HG02623 (cell line): ENCODE data around the gene DEXI.
"Not testable (repeated sequence)": the region's sequence is repeated elsewhere in the genome, so short reads cannot be mapped to it uniquely, and the experiment has no call there.

ENCODE experiments used
- ATAC-seq: cut with Tn5 transposase; IDR thresholded peaks from one replicate; pipeline ENCODE4 v1.9.1; 2021; ENCODE audit warnings: moderate library complexity; ENCODE audit not compliant: unreplicated experiment

DEXI gene

DNA sequence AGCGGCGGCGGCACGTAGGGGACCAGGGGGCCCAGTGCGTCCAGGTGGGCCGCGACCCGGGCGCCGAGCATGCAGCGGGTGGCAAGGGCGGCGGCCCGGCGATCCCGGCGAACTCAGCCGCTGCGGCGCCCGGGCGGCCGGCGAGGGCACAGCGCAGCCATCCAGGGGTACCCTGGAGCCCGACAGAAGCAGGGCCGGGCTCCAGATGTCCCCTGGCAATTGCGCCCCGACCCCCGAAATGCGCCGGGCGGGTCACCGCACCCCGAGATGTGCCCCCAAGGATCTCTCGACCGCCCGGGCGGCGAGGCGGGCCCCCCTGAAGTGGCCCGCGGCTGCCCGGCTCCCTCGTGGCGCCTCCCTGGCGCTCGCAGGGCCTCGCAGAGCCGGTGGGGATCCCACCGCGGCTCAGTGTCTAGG is 325 bp downstream of the DEXI start:
- ATAC-seq = not testable (repeated sequence)

- ATAC-seq = no peak
Measured at GRCh38 chr16:10941127-10941933, 938 bp downstream of the DEXI start.

DNA sequence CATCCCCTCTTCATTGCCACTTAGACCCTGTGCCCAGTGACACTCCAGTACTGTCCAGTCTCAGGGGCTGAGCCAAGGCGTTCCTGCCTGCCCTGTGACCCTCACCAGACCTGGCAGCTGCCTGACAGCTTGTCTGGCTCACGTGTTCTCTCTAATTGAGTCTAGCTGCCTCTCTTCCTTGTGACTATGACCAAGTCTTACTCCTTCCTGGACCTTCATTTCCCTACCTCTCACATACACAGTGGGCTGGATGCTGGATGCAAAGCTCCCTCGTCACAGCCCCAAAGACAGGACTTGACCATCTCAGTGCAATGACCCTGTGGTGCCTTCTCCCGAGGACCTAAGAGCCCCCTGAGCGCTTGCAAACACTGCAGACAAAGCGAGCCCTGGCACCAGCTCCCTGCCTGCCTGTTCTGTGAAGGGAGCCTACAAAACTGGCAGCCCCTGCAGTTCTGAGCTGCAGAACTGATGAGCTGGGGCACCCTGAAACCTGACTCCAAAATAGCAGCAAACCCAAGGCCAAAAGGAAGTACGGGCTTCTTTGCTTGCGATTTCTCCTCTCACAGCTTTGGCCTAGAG is 1.7 kb downstream of the DEXI start:
- ATAC-seq = no peak

- no peak for ATAC-seq
Measured at GRCh38 chr16:10939649-10940234, 2.5 kb downstream of the DEXI start.

- ATAC-seq = no peak
Measured at GRCh38 chr16:10938796-10939648, 3.2 kb downstream of the DEXI start.

DNA sequence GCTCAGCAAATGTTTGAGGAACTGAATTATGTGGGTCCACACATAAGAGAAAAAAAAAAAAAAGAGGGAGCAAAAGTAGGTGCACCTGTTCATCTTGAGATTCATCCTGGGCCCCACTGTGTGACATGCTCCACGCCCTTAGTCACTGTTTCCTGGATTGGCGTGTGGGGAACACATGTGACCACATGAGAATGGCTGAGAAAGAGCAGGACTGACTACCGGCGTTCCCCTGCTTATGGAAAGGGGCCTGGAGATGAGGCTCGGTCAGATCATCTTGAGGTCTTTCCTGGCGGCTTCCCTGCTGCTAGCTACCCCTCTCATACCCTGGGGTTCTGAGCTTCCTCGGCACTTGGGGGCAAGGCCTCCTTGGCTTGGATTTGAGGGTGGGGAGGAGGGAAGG is 3.9 kb downstream of the DEXI start:
- no peak for ATAC-seq

GRCh38 chr16:10937068-10937859 is 5.0 kb downstream of the DEXI start:
- no peak for ATAC-seq

GRCh38 chr16:10936272-10936984 is 5.8 kb downstream of the DEXI start:
- ATAC-seq = no peak

DNA sequence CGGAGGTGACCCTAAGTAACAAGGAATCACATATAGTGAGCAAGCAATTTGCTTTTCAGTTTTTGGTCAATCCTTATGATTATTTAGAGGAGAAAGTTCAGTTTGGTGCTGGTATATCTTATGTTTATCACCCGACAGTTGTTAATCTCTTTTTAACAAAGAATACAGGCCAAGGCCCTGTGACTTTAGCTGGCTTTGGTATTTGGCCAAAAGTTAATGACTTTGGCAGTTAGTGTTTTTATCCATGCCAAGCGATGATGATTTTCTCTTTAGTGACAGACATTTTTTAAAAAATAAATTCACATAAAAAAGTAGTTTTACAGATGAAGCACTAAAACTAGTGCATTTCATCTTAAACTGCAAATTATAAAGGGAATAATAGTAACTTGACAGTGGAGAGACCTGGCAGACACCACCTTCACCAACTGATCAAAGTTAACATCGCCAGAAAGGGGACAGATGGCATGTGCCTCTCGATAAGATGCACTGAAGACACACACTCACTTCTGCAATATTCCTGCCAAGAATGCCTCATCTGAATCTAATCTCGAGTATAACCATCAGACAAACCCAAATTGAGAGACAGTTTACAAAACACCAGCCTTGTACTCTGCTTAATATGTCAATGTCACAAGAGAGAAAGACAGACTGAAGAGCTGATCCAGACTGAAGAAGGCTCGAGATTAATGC is 6.9 kb downstream of the DEXI start:
- ATAC-seq = no peak

- no peak for ATAC-seq
Measured at GRCh38 chr16:10934325-10935107, 7.8 kb downstream of the DEXI start.

GRCh38 chr16:10933865-10934264 is 8.4 kb downstream of the DEXI start:
- no peak for ATAC-seq

- ATAC-seq = no peak
Measured at GRCh38 chr16:10932959-10933710, 9.1 kb downstream of the DEXI start.

- ATAC-seq = no peak
Measured at GRCh38 chr16:10931977-10932632, 10.2 kb downstream of the DEXI start.

DNA sequence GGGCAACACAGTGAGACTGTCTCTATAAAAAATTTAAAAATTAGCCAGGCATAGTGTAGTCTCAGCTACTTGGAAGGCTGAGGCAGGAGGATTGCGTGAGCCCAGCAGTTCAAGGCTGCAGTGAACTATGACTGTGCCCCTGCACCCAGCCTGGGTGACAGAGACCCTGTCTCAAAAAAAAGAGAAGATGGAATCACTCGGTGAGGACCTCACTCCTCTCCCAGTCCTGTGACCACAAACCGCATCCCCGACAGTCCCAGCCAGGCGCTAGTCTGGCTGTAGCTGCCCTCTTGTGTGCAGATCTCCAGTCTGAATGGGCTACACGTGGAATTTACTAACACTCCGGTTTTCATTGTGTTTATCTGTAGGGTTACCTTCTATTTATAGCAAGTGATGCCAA is 11.1 kb downstream of the DEXI start:
- no peak for ATAC-seq

DNA sequence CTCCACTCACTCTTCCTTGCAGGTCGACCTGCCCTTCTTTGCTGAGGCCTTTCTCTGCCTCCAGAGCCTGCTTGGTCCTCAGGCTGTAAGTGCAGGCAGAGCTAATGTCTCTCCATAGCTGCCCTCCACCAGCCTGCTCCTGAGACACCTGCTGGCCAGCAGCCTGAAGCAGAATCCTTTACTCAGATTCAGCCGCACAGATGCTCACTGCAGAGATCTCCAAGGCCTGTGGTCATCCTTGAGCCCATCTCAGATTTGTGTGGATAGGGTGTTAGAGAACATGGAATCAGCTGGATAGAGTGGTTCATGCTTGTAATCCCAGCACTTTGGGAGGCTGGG is 11.5 kb downstream of the DEXI start:
- ATAC-seq = no peak

DNA sequence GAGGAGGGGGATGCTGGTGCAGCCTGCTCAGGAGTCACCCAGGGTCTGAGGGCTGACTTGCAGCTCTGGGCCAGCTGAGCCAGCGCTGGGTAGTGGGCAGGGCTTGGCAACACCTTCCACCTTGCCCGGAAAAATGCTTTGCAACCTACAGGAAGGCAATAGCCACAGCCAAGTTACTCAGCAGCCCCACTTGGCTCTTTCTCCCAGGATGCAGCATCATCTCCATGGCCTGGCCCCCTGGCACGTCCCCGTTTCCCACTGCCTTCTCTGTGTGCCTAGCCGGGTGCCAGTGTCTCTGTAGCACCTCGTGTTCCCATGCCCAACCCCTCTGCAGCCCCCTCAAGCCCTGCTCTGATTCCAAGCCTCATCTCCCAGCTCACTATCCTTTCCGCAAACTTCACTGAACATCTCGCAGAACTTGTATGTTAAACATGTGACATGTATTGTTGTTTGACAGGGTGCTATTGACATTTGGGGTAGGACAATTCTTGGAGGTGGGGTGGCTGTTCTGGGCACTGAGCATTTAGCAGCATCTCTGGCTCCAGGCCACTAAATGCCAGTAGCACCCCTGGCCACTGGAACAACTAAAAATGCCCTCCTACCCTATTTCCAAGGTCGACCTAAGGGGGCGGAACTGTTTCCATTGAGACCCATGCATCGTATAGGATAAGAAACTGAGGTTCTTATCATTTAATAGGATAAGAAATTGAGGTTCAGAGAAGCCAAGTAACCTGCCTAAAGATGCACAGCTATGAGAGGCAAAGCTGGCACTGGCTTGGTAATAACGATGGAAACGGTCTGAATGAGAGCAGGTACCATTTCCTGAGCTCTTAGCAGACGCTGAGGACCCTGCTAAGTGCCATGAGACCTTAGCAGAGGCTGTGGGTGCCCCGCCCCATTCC is 12.2 kb downstream of the DEXI start:
- no peak for ATAC-seq
